ENCODE measurements around the gene ANXA4. TPM values are rescaled to one million over a fixed set of nuclear protein-coding genes. Genes with fewer than 3 reads are reported as not detected.

ANXA4 gene
- total RNA-seq, 1 donor from 2014 or later = 63.6 TPM

DNA sequence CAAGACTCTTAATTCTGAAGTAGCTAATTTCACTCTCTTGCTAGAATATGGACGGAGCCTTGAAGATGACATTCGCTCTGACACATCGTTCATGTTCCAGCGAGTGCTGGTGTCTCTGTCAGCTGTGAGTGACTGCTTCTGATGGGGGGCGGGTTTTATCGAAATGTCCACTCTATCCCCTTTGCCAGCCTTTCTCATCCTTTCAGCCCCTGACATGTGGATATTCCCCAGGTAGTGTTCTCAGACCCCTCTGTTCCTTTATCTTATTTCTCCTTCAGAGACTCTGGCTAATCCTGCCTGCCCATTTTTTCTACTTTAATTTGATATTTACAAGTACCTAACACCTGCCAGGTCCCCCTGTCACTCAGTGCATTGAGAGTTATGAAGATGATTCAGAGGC lies 68.6 kb downstream of the ANXA4 start:
- Histone ChIP-seq H3K36me3 (peaks cover 0 to 81% of the 10 kb centered on the region in 2 donors), H3K4me1 (no peaks in the 10 kb centered on the region), H3K4me3 (no peak overlapping the region), H3K27ac (no peak overlapping the region), H3K9me3 (no peaks in the 10 kb centered on the region), H3K27me3 (no peaks in the 10 kb centered on the region)
- DNase-seq (ENCODE audit: extremely low spot score in 2 of 2) = peak in 1 of 2 donors; percentile 56
- intact Hi-C loops (cut with DNase I) = no loop called here
- TF ChIP-seq, protein P1, sequence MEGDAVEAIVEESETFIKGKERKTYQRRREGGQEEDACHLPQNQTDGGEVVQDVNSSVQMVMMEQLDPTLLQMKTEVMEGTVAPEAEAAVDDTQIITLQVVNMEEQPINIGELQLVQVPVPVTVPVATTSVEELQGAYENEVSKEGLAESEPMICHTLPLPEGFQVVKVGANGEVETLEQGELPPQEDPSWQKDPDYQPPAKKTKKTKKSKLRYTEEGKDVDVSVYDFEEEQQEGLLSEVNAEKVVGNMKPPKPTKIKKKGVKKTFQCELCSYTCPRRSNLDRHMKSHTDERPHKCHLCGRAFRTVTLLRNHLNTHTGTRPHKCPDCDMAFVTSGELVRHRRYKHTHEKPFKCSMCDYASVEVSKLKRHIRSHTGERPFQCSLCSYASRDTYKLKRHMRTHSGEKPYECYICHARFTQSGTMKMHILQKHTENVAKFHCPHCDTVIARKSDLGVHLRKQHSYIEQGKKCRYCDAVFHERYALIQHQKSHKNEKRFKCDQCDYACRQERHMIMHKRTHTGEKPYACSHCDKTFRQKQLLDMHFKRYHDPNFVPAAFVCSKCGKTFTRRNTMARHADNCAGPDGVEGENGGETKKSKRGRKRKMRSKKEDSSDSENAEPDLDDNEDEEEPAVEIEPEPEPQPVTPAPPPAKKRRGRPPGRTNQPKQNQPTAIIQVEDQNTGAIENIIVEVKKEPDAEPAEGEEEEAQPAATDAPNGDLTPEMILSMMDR (IDR thresholded peaks at IDR 0.05) = no peak
- TF ChIP-seq POLR2A (IDR thresholded peaks at IDR 0.05) (no peak), POLR2AphosphoS5 (IDR thresholded peaks at IDR 0.05; ENCODE audit: insufficient read depth in 1 of 2, low read depth in 1 of 2) (no peak)

DNA sequence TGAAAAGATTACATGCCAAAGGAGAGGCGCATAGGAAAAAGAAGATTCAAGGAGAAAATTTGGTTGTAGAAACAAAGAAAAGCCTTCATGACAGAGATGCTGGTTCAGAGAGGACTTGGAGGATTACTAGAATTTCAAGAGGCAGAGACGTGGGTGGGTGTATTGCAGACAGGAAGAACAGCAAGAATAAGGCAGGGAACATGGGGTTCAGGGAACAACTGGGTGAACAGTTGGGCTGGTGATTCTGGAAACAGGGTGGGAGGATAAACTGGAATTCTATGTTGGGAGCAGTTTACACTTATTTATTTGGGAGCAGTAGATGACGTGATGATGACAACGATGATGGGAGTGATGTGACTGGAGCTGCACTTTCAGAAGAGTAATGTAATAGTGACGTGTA lies 69.1 kb downstream of the ANXA4 start:
- Histone ChIP-seq H3K4me1 (no peaks in the 10 kb centered on the region), H3K4me3 (no peak overlapping the region), H3K27me3 (no peaks in the 10 kb centered on the region), H3K36me3 (peaks cover 0 to 78% of the 10 kb centered on the region in 2 donors), H3K9me3 (no peaks in the 10 kb centered on the region), H3K27ac (no peak overlapping the region)
- TF ChIP-seq POLR2AphosphoS5 (IDR thresholded peaks at IDR 0.05; ENCODE audit: insufficient read depth in 1 of 2, low read depth in 1 of 2) = no peak
- TF ChIP-seq, protein P1 (IDR thresholded peaks at IDR 0.05) = no peak
- TF ChIP-seq POLR2A (IDR thresholded peaks at IDR 0.05) = no peak
- DNase-seq (ENCODE audit: extremely low spot score in 2 of 2) = peak in 1 of 2 donors; percentile 40
- intact Hi-C loops (cut with DNase I) = no loop called here

DNA sequence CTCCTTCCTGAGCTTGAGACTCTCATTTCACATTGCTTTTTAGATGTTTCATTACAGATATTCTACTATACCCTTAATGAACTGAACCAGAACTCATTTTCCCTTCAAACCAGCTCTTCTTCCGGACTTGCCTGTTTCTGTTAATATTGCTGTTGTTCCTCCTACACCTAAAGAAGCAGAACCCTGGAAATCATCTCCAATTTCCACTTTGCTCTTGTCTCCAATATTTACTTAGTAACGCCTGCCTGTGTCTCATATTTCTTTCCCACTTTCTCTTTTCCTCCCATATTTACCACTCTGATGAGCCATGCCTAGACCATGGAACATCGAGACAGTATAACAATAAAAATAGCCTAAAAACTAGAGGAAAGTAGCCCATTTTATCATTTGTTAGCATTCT lies 69.7 kb downstream of the ANXA4 start:
- peaks cover 0 to 72% of the 10 kb centered on the region in 2 donors for H3K36me3 ChIP-seq
- intact Hi-C loops (cut with DNase I) = no loop called here
- no peak for TF ChIP-seq POLR2A (IDR thresholded peaks at IDR 0.05)
- H3K4me1 ChIP-seq = no peaks in the 10 kb centered on the region
- no peak for DNase-seq (ENCODE audit: extremely low spot score in 2 of 2)
- no peak overlapping the region for H3K4me3 ChIP-seq
- H3K27ac ChIP-seq = no peak overlapping the region
- H3K27me3 ChIP-seq = no peaks in the 10 kb centered on the region
- no peaks in the 10 kb centered on the region for H3K9me3 ChIP-seq

DNA sequence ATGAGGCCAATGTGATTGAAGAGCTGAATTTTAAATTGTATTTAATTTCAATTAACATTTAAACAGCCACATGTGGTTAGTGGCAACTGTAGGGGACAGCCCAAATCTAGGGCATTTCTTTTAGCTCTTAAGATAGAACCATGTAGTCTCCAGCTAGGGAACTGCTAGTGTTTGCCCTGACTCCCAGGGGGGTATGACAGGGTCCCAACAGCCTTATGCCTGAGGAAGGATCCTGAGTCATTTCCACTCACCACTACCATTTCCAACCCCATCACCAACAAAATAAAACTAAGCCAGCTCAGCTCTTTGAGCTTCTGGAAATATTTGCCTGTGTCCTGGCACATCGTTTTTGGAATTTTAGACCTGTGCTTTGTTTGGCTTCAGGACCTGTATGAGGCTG lies 73.8 kb downstream of the ANXA4 start:
- H3K4me1 ChIP-seq = no peaks in the 10 kb centered on the region
- TF ChIP-seq POLR2A (IDR thresholded peaks at IDR 0.05) (no peak), POLR2AphosphoS5 (IDR thresholded peaks at IDR 0.05; ENCODE audit: insufficient read depth in 1 of 2, low read depth in 1 of 2) (no peak)
- TF ChIP-seq, protein P1 (IDR thresholded peaks at IDR 0.05) = no peak
- H3K4me3 ChIP-seq = no peak overlapping the region
- intact Hi-C loops (cut with DNase I) = loop anchor here (5.0 kb wide), 1 partner anchor 93 kb away; no protein-coding TSS in a partner anchor
- H3K9me3 ChIP-seq = no peaks in the 10 kb centered on the region
- H3K36me3 ChIP-seq = peaks cover 0 to 50% of the 10 kb centered on the region in 2 donors
- no peak overlapping the region for H3K27ac ChIP-seq
- H3K27me3 ChIP-seq = no peaks in the 10 kb centered on the region
- DNase-seq (ENCODE audit: extremely low spot score in 2 of 2) = no peak

DNA sequence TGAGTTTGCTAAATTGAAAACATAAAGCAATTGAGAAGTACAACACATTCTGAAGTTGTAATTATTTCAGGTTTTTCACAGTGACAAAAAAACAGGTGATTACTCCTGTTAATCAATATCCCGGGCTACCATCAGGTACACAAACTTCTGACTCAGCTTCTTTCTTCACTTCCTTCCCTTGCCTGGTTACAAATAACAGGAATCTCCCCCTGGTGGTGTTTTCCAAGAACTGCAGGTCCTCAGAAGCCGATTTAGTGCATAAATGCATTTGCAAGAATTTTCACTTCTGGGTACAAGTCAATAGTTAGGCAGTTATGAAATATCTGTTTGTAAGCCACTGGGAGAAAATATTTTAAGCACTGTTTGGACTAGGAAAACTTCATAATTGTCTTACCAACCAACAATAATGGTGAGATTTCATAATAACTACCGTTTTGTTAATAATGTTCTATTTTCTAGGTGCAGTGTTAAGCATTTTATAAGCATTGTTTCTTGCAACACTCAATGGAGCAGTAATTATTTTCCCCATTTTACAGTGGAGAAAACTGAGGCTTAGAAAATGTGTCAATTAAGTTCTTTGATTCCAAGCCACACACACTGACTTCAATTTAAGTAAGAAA lies 75.1 kb downstream of the ANXA4 start:
- H3K36me3 ChIP-seq = peaks cover 0 to 51% of the 10 kb centered on the region in 2 donors
- no peak for DNase-seq (ENCODE audit: extremely low spot score in 2 of 2)
- no peaks in the 10 kb centered on the region for H3K27me3 ChIP-seq
- intact Hi-C loops (cut with DNase I) = loop anchor here (5.0 kb wide), 1 partner anchor 95 kb away; no protein-coding TSS in a partner anchor
- H3K27ac ChIP-seq = no peak overlapping the region
- H3K4me1 ChIP-seq = no peaks in the 10 kb centered on the region
- TF ChIP-seq POLR2A (IDR thresholded peaks at IDR 0.05) (no peak), POLR2AphosphoS5 (IDR thresholded peaks at IDR 0.05; ENCODE audit: insufficient read depth in 1 of 2, low read depth in 1 of 2) (peak in 1 of 2 donors; percentile 89)
- TF ChIP-seq, protein P1 (IDR thresholded peaks at IDR 0.05) = peak; percentile 91 to 98 (median 96)
- H3K4me3 ChIP-seq = no peak overlapping the region
- no peaks in the 10 kb centered on the region for H3K9me3 ChIP-seq

Data from vagina (tissue), 2 donors.